ENCODE data around the gene C17orf113. TPM values are rescaled to one million over a fixed set of nuclear protein-coding genes. Genes with fewer than 3 reads are reported as not detected.

The C17orf113 gene
- total RNA-seq: 1 to 10 TPM in 1 of 4 donors, under 1 TPM in 3; under 0.01 to 1.2 (median 0.67) TPM

DNA sequence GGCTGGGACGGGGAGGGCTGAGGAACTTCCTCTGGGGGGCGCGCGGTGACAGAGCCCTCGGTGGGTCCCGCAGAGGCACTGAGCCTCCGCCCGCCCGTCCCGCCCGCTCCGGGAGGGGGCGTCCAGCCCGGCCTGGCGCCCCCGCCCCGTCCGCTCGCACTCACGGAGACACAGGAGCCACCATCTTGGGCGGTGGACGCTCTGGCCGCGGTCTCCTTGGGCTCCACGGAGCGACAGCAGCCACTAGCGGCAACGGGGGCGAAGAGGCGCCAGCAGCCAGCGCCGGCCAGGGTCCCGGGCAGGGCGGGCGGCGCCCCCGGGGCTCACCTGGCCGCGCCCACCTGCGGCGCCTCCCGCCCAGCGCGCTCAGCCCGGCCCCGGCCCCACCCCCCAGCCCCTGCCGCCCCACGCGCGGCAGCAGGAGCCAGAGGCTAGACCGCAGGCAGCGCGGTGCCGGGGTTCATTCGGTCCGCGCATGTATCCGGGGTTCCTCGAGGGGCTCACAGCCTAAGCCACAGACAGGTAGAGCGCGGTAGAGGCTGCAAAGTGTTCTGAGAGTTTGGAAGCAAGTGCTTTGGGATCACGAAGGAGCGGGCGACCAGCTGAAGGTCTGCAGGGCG is at the start of gene C17orf113:
TSS of gene C17orf113 (minus strand) at position 209 of the 620 bp plus-strand sequence. CDS start 7,225 bp downstream, outside the sequence.
- 3% methylated on average over 39 of the region's 65 CpGs for WGBS
- intact Hi-C loops (cut with DNase I): no loop called here
- peaks cover 6 to 20% (median 13%) of the 10 kb centered on the region in 4 donors for H3K4me1 ChIP-seq
- peak within 1 kb of the TSS in 2 of 4 donors; percentile 1 to 40 for H3K27ac ChIP-seq (replicated peaks in 1 of 4)
- H3K9me3 ChIP-seq: no peaks in the 10 kb centered on the region
- no peaks in the 10 kb centered on the region for H3K36me3 ChIP-seq
- peak within 1 kb of the TSS; percentile 60 to 77 (median 72) for H3K4me3 ChIP-seq
- peaks cover 0 to 33% (median 7%) of the 10 kb centered on the region in 4 donors for H3K27me3 ChIP-seq
- TF ChIP-seq POLR2AphosphoS5 (IDR thresholded peaks at IDR 0.05): no peak
- TF ChIP-seq, protein P1, sequence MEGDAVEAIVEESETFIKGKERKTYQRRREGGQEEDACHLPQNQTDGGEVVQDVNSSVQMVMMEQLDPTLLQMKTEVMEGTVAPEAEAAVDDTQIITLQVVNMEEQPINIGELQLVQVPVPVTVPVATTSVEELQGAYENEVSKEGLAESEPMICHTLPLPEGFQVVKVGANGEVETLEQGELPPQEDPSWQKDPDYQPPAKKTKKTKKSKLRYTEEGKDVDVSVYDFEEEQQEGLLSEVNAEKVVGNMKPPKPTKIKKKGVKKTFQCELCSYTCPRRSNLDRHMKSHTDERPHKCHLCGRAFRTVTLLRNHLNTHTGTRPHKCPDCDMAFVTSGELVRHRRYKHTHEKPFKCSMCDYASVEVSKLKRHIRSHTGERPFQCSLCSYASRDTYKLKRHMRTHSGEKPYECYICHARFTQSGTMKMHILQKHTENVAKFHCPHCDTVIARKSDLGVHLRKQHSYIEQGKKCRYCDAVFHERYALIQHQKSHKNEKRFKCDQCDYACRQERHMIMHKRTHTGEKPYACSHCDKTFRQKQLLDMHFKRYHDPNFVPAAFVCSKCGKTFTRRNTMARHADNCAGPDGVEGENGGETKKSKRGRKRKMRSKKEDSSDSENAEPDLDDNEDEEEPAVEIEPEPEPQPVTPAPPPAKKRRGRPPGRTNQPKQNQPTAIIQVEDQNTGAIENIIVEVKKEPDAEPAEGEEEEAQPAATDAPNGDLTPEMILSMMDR (IDR thresholded peaks at IDR 0.05): peak in 2 of 3 experiments; percentile 15 to 47
- DNase-seq (ENCODE audit: extremely low spot score): no peak

DNA sequence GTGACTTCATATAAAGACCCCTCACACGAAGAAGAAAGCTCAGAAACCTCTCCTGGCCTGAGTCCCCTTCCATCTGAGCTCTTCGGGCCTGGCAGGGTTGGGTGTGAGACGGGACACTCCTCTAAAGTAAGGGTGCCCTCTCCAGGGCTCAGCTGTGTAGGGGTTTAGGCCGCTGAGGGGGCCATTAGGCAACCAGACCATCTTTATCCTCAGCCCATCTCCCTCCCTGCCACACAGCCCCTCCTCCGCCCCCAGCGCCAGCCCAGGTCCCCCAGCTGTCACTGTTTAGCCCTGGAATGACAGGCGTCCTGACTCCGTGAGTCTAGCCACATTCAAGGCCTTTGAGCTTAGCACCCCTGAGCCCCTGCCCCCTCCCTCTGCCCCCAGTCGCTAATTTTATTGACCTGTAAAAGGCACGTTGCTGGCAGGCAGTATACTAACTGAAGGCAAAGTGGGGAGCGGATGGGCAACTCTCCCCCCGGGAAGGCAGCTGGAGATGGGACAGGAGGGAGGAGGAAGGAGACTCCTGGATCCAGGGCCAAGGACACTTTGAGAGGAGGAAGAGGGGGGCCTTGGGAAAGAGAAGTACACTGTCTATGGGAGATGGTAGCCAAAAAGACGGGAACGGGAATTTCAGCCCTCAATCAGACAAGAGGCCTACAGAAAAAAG is 48.5 kb upstream of the C17orf113 start:
- Histone ChIP-seq H3K36me3 (peaks cover 0 to 14% (median 6%) of the 10 kb centered on the region in 4 donors), H3K27ac (replicated peaks in 1 of 4) (no peak overlapping the region), H3K4me3 (no peak overlapping the region), H3K9me3 (no peaks in the 10 kb centered on the region), H3K4me1 (peaks cover 6 to 19% (median 13%) of the 10 kb centered on the region in 4 donors), H3K27me3 (peaks cover 0 to 49% (median 10%) of the 10 kb centered on the region in 4 donors)
- TF ChIP-seq POLR2AphosphoS5 (IDR thresholded peaks at IDR 0.05) (no peak), POLR2A (IDR thresholded peaks at IDR 0.05; ENCODE audit: low read depth) (no peak), EP300 (IDR thresholded peaks at IDR 0.05) (no peak)
- TF ChIP-seq, protein P1 (IDR thresholded peaks at IDR 0.05): no peak
- 82% methylated on average over 13 of the region's 14 CpGs for WGBS
- no peak for DNase-seq (ENCODE audit: extremely low spot score)
- intact Hi-C loops (cut with DNase I): no loop called here

DNA sequence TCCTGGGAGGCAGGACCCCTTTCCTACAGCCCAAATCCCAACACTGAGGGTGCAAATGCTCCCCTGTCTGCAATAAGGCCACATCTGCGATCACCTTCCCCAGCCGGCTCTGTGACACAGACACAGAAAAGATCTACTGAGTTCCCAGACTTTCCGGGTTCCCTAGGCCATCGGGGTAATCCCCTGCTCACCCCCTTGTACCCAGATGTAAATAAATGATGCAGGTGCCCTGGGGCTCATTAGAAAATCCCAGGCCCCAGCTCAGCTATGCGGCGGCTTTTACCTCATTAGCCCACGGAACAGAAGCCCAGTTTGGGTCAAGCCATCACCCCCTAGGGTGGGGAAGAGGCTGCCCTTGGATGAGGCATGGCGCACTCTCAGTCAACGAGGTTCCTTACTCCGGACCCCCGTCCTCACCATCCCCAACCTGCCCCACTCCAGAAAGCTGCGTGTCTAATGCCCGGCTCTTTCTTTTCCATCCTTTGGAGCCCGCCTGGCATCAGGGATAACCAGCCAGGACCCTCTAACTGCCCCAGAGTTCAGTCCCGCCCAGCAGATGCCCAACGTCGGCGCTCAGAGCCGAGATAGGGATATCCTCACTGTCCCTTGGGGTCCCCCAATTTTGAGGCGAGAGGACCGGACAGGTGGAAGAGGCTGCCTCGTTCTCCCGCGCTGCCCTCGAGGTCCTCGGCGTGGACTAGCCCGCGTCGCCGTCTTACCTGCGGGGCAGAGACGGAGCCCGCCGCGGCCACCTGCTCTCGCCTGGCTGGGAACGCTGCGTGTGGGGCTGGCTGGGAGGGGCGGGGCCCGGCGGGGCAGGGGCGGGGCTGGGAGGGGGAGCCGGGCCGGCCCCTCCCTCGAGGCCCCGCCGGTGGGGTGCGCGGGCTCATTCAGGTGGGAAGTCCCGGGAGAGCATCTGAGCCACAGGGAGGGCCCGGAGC is 47.6 kb upstream of the C17orf113 start, which contains the start of gene ZNF385C:
TSS of gene ZNF385C (minus strand) at position 783 of the 941 bp plus-strand sequence. CDS start 35,417 bp downstream, outside the sequence.
- Histone ChIP-seq H3K36me3 (peaks cover 0 to 5% (median 0%) of the 10 kb centered on the region in 4 donors), H3K4me3 (peak within 1 kb of the TSS; percentile 15 to 43 (median 28)), H3K27me3 (peaks cover 0 to 55% (median 10%) of the 10 kb centered on the region in 4 donors), H3K9me3 (no peaks in the 10 kb centered on the region), H3K27ac (replicated peaks in 1 of 4) (no peak within 1 kb of the TSS), H3K4me1 (peaks cover 6 to 19% (median 13%) of the 10 kb centered on the region in 4 donors)
- DNase-seq (ENCODE audit: extremely low spot score): no peak
- 26% methylated on average over 16 of the region's 52 CpGs for WGBS
- intact Hi-C loops (cut with DNase I): no loop called here
- TF ChIP-seq POLR2A (IDR thresholded peaks at IDR 0.05; ENCODE audit: low read depth) (no peak), EP300 (IDR thresholded peaks at IDR 0.05) (no peak), POLR2AphosphoS5 (IDR thresholded peaks at IDR 0.05) (no peak)
- TF ChIP-seq, protein P1 (IDR thresholded peaks at IDR 0.05): no peak

DNA sequence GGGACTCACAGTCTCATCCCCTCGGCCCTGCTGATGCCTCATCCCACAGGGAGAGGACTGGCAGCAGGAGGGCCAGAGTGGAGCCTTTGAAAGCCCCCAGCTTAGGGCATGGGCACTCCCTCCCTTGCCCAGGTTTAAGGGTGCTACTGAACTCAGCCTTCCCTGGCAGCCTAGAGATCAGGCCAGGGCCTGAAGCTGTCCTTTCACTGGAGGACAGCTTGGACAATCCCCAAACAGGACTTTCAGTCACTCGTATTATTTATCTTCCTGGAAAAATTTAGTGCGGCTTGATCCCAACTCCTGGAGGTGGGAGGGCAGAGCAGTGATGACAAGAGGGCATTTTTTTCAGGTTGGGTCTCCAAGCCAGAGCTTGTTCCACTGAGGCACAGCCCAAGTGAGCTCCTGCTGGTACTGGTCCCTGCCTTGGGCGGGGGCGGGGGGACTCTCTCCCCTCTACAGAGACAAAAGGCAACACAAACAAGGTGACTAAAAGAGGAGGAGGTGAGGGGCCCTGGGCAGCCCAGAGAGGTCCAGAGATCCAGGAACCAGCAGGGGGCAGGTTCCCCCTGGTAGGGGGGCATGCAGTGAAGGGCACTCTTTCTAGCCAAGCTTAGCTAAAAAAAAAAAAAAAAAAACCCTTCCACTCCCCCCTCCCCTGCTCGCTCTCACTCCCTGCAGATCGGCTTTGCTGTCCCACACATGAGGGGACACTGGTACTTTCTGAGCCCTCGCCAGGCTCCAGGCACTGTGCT is 46.1 kb upstream of the C17orf113 start:
- no peak for DNase-seq (ENCODE audit: extremely low spot score)
- 70% methylated on average over 8 of the region's 8 CpGs for WGBS
- Histone ChIP-seq H3K4me3 (no peak overlapping the region), H3K4me1 (peaks cover 6 to 14% (median 11%) of the 10 kb centered on the region in 4 donors), H3K27me3 (peaks cover 0 to 64% (median 10%) of the 10 kb centered on the region in 4 donors), H3K9me3 (no peaks in the 10 kb centered on the region), H3K36me3 (no peaks in the 10 kb centered on the region), H3K27ac (replicated peaks in 1 of 4) (no peak overlapping the region)
- intact Hi-C loops (cut with DNase I): no loop called here
- TF ChIP-seq POLR2AphosphoS5 (IDR thresholded peaks at IDR 0.05) (no peak), EP300 (IDR thresholded peaks at IDR 0.05) (no peak), POLR2A (IDR thresholded peaks at IDR 0.05; ENCODE audit: low read depth) (no peak)
- TF ChIP-seq, protein P1 (IDR thresholded peaks at IDR 0.05): no peak

All from esophagus muscularis mucosa (tissue), 4 donors.